ENCODE data around the gene IFNA13. TPM values are rescaled to one million over a fixed set of nuclear protein-coding genes. Genes with fewer than 3 reads are reported as not detected.

The IFNA13 gene
- total RNA-seq: not detected in 2 replicates
- not detected in 2 replicates for polyA plus RNA-seq

DNA sequence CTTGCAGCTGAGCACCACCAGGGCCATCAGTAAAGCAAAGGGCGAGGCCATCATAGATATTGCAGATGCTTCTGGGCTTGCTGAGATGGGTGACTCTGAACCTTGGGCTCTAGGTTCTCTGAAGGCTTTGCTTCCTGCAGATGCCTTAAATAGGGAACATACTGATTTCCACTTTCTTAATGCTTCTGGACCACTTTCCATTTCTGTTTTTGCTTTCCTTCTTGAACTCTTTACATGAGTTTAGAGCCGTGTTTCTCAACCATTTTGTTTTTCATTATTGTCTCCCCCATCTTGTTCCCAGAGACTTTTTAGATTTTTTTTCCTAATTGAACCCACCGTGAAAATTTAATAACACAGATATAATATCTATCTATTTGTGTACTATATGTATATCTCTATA, at the start of gene IFNA13:
IFNA13 (minus strand) TSS at position 101 of the 400 bp plus-strand sequence; CDS start at position 54, 47 bp downstream.
- Histone ChIP-seq H3K27me3 (no peaks in the 10 kb centered on the region), H3K4me3 (no peak within 1 kb of the TSS), H3K36me3 (no peaks in the 10 kb centered on the region), H3K4me1 (ENCODE audit: low read depth) (no peaks in the 10 kb centered on the region), H3K9me3 (ENCODE audit: low read depth) (no peaks in the 10 kb centered on the region), H3K27ac (no peak within 1 kb of the TSS)
- TF ChIP-seq, protein P1, sequence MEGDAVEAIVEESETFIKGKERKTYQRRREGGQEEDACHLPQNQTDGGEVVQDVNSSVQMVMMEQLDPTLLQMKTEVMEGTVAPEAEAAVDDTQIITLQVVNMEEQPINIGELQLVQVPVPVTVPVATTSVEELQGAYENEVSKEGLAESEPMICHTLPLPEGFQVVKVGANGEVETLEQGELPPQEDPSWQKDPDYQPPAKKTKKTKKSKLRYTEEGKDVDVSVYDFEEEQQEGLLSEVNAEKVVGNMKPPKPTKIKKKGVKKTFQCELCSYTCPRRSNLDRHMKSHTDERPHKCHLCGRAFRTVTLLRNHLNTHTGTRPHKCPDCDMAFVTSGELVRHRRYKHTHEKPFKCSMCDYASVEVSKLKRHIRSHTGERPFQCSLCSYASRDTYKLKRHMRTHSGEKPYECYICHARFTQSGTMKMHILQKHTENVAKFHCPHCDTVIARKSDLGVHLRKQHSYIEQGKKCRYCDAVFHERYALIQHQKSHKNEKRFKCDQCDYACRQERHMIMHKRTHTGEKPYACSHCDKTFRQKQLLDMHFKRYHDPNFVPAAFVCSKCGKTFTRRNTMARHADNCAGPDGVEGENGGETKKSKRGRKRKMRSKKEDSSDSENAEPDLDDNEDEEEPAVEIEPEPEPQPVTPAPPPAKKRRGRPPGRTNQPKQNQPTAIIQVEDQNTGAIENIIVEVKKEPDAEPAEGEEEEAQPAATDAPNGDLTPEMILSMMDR (IDR thresholded peaks at IDR 0.05; ENCODE audit: low read depth, low read length): no peak
- DNase-seq (ENCODE audit: low read depth in 1 of 2, low spot score in 1 of 2): no peak

DNA sequence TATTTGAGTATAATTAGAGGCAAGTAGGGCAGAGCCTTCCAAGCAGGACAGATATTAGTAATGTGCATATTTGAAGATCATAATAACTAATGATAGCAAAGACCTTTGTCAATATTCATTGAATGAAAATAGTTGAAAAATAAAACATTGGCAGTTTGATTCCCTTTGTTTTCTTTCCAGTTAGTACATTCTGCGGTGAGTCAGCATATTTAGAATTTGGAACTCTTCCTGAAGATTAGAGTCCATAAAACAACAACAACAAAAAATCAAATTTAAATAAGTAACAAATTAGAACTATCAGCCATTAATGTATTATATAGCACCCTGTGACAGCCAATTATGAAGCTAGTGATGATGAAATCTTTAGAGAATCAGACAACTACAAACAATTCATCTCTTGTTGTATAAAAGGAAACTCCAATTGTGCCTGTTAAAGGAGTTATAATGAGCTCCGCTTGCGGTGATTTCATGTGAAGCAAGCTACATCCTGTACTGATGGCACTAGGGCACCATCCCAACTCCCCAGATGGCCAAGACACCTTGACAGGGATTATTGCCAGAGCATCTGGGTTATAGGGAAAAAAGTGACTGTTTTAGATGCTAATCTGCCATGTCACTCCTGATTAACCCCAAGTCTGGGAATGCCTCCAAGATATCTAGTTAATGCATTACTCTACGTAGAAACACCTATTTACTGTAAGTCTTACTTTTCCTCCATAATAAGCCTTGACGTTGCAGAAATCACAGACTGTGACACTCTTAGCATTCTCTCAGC, 47.8 kb upstream of the IFNA13 start:
- no peak overlapping the region for H3K27ac ChIP-seq
- H3K9me3 ChIP-seq (ENCODE audit: low read depth): no peaks in the 10 kb centered on the region
- DNase-seq (ENCODE audit: low read depth in 1 of 2, low spot score in 1 of 2): no peak
- no peak overlapping the region for H3K4me3 ChIP-seq
- H3K27me3 ChIP-seq: no peaks in the 10 kb centered on the region
- no peaks in the 10 kb centered on the region for H3K36me3 ChIP-seq
- no peaks in the 10 kb centered on the region for H3K4me1 ChIP-seq (ENCODE audit: low read depth)
- TF ChIP-seq, protein P1 (IDR thresholded peaks at IDR 0.05; ENCODE audit: low read depth, low read length): no peak

DNA sequence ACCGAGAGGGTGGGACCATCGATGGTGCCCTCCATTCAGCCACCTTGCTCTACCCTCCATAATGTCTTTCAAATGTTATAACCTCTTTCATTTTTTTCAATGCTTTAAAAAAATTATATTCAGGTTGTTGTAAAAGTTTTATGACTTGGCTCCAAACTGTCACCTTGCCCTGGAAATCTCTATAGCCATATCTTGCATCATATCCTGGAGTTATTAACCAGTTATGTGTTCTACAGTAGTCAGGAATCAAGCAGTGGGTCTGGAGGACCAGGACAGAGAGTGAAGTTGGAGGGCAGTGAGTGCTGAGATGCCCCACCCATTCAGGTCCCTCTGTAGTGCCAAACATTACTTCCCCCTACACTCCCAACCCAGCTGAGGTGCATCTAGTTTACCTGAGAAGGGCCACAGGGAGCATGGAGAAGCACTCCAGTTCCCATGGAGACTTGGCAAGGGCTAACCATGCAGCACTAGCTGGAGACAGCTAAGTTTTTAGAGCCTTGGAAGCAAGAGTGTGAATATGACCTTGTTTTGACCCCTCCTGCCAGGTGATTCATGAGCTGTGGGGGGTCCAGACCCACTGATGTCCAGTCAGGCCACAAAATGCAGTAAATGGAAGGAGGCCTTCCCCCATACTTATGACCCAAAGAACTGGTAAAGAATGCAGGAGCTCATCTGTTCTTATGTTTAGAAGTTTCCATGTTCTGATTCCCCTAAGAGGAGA, 46.5 kb upstream of the IFNA13 start:
- no peak overlapping the region for H3K4me3 ChIP-seq
- no peaks in the 10 kb centered on the region for H3K4me1 ChIP-seq (ENCODE audit: low read depth)
- no peak for DNase-seq (ENCODE audit: low read depth in 1 of 2, low spot score in 1 of 2)
- H3K27ac ChIP-seq: no peak overlapping the region
- H3K9me3 ChIP-seq (ENCODE audit: low read depth): no peaks in the 10 kb centered on the region
- TF ChIP-seq, protein P1 (IDR thresholded peaks at IDR 0.05; ENCODE audit: low read depth, low read length): no peak
- H3K27me3 ChIP-seq: peaks cover 1% of the 10 kb centered on the region
- no peaks in the 10 kb centered on the region for H3K36me3 ChIP-seq

GRCh38 chr9:21413624-21414023, 45.8 kb upstream of the IFNA13 start:
- Histone ChIP-seq H3K27me3 (peaks cover 3% of the 10 kb centered on the region), H3K36me3 (no peaks in the 10 kb centered on the region), H3K4me3 (no peak overlapping the region), H3K9me3 (ENCODE audit: low read depth) (no peaks in the 10 kb centered on the region), H3K4me1 (ENCODE audit: low read depth) (no peaks in the 10 kb centered on the region), H3K27ac (no peak overlapping the region)
- DNase-seq (ENCODE audit: low read depth in 1 of 2, low spot score in 1 of 2): no peak
- TF ChIP-seq, protein P1 (IDR thresholded peaks at IDR 0.05; ENCODE audit: low read depth, low read length): peak; percentile 35

GRCh38 chr9:21413151-21413550, 45.3 kb upstream of the IFNA13 start:
- no peaks in the 10 kb centered on the region for H3K4me1 ChIP-seq (ENCODE audit: low read depth)
- TF ChIP-seq, protein P1 (IDR thresholded peaks at IDR 0.05; ENCODE audit: low read depth, low read length): no peak
- H3K4me3 ChIP-seq: no peak overlapping the region
- no peaks in the 10 kb centered on the region for H3K36me3 ChIP-seq
- H3K9me3 ChIP-seq (ENCODE audit: low read depth): no peaks in the 10 kb centered on the region
- DNase-seq (ENCODE audit: low read depth in 1 of 2, low spot score in 1 of 2): no peak
- no peak overlapping the region for H3K27ac ChIP-seq
- H3K27me3 ChIP-seq: peaks cover 3% of the 10 kb centered on the region
